ENCODE results near the gene XPO5. TPM values are rescaled to one million over a fixed set of nuclear protein-coding genes. Genes with fewer than 3 reads are reported as not detected.
"Not testable (repeated sequence)": the region's sequence is repeated elsewhere in the genome, so short reads cannot be mapped to it uniquely, and the experiment has no call there.

The XPO5 gene
- total RNA-seq, 1 donor, result 66.2 TPM

DNA sequence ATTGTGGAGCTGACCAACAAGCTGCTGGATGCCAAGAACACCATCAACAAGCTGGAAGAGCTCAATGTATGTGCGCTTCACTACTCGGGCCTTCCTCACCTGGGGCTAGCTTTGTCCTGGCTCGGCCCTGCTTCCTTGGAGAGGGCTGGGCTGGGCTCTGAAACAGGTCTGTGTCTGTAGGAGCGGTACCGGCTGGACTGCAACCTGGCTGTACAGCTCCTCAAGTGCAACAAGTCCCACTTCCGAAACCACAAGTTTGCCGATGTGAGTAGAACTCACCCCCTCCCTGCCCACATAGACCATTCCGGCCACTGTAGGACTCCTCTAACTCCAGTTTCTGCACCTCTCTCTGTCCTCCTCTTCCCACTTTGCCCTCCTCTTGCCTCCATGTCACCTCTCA is 72.4 kb downstream of the XPO5 start:
- H2AFZ ChIP-seq (ENCODE audit: low read length), result no peak overlapping the region
- TF ChIP-seq, protein P1, sequence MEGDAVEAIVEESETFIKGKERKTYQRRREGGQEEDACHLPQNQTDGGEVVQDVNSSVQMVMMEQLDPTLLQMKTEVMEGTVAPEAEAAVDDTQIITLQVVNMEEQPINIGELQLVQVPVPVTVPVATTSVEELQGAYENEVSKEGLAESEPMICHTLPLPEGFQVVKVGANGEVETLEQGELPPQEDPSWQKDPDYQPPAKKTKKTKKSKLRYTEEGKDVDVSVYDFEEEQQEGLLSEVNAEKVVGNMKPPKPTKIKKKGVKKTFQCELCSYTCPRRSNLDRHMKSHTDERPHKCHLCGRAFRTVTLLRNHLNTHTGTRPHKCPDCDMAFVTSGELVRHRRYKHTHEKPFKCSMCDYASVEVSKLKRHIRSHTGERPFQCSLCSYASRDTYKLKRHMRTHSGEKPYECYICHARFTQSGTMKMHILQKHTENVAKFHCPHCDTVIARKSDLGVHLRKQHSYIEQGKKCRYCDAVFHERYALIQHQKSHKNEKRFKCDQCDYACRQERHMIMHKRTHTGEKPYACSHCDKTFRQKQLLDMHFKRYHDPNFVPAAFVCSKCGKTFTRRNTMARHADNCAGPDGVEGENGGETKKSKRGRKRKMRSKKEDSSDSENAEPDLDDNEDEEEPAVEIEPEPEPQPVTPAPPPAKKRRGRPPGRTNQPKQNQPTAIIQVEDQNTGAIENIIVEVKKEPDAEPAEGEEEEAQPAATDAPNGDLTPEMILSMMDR (IDR thresholded peaks at IDR 0.05; ENCODE audit: extremely low read depth, low read depth, low read length), result no peak
- no peak overlapping the region for H3K4me2 ChIP-seq (ENCODE audit: insufficient read depth, low read length)
- H3K79me2 ChIP-seq (ENCODE audit: insufficient read depth, low read length), result no peaks in the 10 kb centered on the region
- H3K4me1 ChIP-seq (ENCODE audit: insufficient read depth, low read length), result peaks cover under 1% of the 10 kb centered on the region
- no peak overlapping the region for H3K4me3 ChIP-seq (ENCODE audit: insufficient read depth, low read length)
- no peak overlapping the region for H3K27ac ChIP-seq (ENCODE audit: low read depth, low read length)
- H3K36me3 ChIP-seq (ENCODE audit: insufficient read depth, low read length), result peaks cover 59% of the 10 kb centered on the region
- peaks cover 3% of the 10 kb centered on the region for H4K20me1 ChIP-seq (ENCODE audit: insufficient read depth, low read length)
- DNase-seq (ENCODE audit: insufficient read length, low spot score, missing footprints), result no peak
- no peaks in the 10 kb centered on the region for H3K27me3 ChIP-seq (ENCODE audit: insufficient read depth, low read length)
- H3K9me3 ChIP-seq (ENCODE audit: low read depth, low read length), result no peaks in the 10 kb centered on the region

DNA sequence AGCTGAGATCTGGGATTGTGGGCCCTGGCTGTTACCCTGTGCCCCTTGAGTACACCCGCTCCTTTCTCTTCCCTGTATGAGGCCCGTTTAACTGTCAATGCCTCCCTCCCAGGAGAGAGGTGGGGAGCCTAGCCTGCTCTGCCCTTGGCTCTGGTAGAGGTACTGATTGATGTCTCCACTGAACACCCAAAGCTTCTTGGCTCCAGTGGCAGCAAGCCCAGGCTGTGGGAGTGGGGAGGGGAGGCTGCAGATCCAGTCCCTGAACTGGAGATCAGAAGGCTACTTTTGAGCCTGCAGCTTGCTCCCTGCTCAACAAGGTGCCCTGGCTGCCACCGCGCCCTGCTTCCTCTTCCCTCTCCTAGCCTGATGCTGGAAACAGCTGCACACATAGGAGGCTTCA is 73.2 kb downstream of the XPO5 start:
- H3K4me1 ChIP-seq (ENCODE audit: insufficient read depth, low read length), result no peaks in the 10 kb centered on the region
- no peak overlapping the region for H3K4me3 ChIP-seq (ENCODE audit: insufficient read depth, low read length)
- H3K27ac ChIP-seq (ENCODE audit: low read depth, low read length), result no peak overlapping the region
- no peak overlapping the region for H3K4me2 ChIP-seq (ENCODE audit: insufficient read depth, low read length)
- TF ChIP-seq, protein P1 (IDR thresholded peaks at IDR 0.05; ENCODE audit: extremely low read depth, low read depth, low read length), result no peak
- peaks cover 5% of the 10 kb centered on the region for H3K79me2 ChIP-seq (ENCODE audit: insufficient read depth, low read length)
- peaks cover 66% of the 10 kb centered on the region for H3K36me3 ChIP-seq (ENCODE audit: insufficient read depth, low read length)
- H2AFZ ChIP-seq (ENCODE audit: low read length), result no peak overlapping the region
- H4K20me1 ChIP-seq (ENCODE audit: insufficient read depth, low read length), result peaks cover 4% of the 10 kb centered on the region
- DNase-seq (ENCODE audit: insufficient read length, low spot score, missing footprints), result no peak
- H3K9me3 ChIP-seq (ENCODE audit: low read depth, low read length), result no peaks in the 10 kb centered on the region
- H3K27me3 ChIP-seq (ENCODE audit: insufficient read depth, low read length), result no peaks in the 10 kb centered on the region

GRCh38 chr6:43500921-43501320 is 74.9 kb downstream of the XPO5 start:
- H3K27me3 ChIP-seq (ENCODE audit: insufficient read depth, low read length), result no peaks in the 10 kb centered on the region
- peaks cover 9% of the 10 kb centered on the region for H4K20me1 ChIP-seq (ENCODE audit: insufficient read depth, low read length)
- H2AFZ ChIP-seq (ENCODE audit: low read length), result no peak overlapping the region
- no peaks in the 10 kb centered on the region for H3K9me3 ChIP-seq (ENCODE audit: low read depth, low read length)
- H3K27ac ChIP-seq (ENCODE audit: low read depth, low read length), result no peak overlapping the region
- peaks cover 65% of the 10 kb centered on the region for H3K36me3 ChIP-seq (ENCODE audit: insufficient read depth, low read length)
- TF ChIP-seq, protein P1 (IDR thresholded peaks at IDR 0.05; ENCODE audit: extremely low read depth, low read depth, low read length), result no peak
- H3K4me1 ChIP-seq (ENCODE audit: insufficient read depth, low read length), result peaks cover 16% of the 10 kb centered on the region
- DNase-seq (ENCODE audit: insufficient read length, low spot score, missing footprints), result no peak
- H3K4me2 ChIP-seq (ENCODE audit: insufficient read depth, low read length), result no peak overlapping the region
- H3K79me2 ChIP-seq (ENCODE audit: insufficient read depth, low read length), result peaks cover 16% of the 10 kb centered on the region
- no peak overlapping the region for H3K4me3 ChIP-seq (ENCODE audit: insufficient read depth, low read length)

DNA sequence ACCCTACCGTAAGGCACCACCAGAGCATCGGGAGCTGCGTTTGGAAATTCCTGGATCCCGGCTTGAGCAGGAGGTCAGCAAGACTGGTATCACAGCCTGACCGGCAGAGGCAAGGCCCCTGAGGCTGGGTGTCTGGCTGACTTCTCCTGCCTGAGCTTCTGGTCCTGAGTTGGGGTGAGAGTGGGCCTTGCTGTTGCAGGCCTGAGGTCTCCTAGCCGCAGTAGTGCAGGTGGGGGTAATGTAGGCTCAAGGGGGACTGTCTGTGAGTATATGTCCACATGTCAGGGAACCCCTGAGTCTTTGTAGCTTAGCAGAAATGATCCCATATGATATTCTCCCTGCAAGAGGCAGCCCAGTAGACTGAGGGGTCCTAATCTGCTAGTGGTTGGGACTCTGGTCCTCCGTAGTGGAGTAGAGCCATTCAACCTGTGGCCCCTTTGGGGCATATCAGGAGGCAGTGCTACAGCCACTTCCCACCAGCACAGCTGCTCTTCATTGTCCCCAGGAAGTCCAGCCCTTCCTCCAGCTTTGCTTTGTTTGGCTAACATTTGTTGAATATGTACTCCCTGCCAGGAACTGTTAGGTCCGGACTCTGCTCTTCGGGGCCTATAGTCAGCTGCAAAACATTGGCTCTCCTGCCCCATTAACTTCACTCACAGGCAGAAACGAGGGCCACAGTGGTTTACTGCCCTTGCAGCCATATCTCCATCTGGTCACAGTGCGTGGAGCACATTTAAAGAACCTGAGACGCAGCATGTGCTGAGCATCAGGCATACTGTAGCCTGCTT is 76.6 kb downstream of the XPO5 start:
- H3K4me3 ChIP-seq (ENCODE audit: insufficient read depth, low read length), result no peak overlapping the region
- H3K4me2 ChIP-seq (ENCODE audit: insufficient read depth, low read length), result no peak overlapping the region
- H4K20me1 ChIP-seq (ENCODE audit: insufficient read depth, low read length), result peaks cover 19% of the 10 kb centered on the region
- H3K9me3 ChIP-seq (ENCODE audit: low read depth, low read length), result no peaks in the 10 kb centered on the region
- DNase-seq (ENCODE audit: insufficient read length, low spot score, missing footprints), result no peak
- no peaks in the 10 kb centered on the region for H3K27me3 ChIP-seq (ENCODE audit: insufficient read depth, low read length)
- TF ChIP-seq, protein P1 (IDR thresholded peaks at IDR 0.05; ENCODE audit: extremely low read depth, low read depth, low read length), result no peak
- H3K36me3 ChIP-seq (ENCODE audit: insufficient read depth, low read length), result peaks cover 53% of the 10 kb centered on the region
- no peak overlapping the region for H3K27ac ChIP-seq (ENCODE audit: low read depth, low read length)
- H2AFZ ChIP-seq (ENCODE audit: low read length), result no peak overlapping the region
- H3K79me2 ChIP-seq (ENCODE audit: insufficient read depth, low read length), result peaks cover 31% of the 10 kb centered on the region
- H3K4me1 ChIP-seq (ENCODE audit: insufficient read depth, low read length), result peaks cover 33% of the 10 kb centered on the region

DNA sequence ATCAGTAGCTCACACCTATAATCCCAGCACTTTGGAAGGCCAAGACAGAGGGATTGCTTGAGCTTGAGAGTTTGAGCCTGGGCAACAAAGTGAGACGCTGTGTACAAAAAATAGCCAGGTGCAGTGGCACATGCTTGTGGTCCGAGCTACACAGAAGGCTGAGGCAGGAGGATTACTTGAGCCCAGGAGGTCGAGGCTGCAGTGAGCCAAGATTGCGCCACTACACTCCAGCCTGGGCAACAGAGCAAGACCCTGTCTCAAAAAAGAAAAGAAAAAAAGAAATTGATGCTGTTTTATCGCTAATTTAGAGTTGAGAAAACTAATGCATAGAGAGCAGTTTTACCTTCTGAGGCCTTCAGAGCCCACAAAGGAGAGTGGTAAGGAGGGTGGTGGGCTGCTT is 77.5 kb downstream of the XPO5 start:
- peaks cover 37% of the 10 kb centered on the region for H3K4me1 ChIP-seq (ENCODE audit: insufficient read depth, low read length)
- H3K27ac ChIP-seq (ENCODE audit: low read depth, low read length); H3K4me3 ChIP-seq (ENCODE audit: insufficient read depth, low read length); DNase-seq (ENCODE audit: insufficient read length, low spot score, missing footprints); H2AFZ ChIP-seq (ENCODE audit: low read length); H3K27me3 ChIP-seq (ENCODE audit: insufficient read depth, low read length); H3K4me2 ChIP-seq (ENCODE audit: insufficient read depth, low read length); H3K9me3 ChIP-seq (ENCODE audit: low read depth, low read length): not testable (repeated sequence)
- peaks cover 22% of the 10 kb centered on the region for H4K20me1 ChIP-seq (ENCODE audit: insufficient read depth, low read length)
- H3K36me3 ChIP-seq (ENCODE audit: insufficient read depth, low read length), result peaks cover 48% of the 10 kb centered on the region
- peaks cover 37% of the 10 kb centered on the region for H3K79me2 ChIP-seq (ENCODE audit: insufficient read depth, low read length)

All from osteoblast (primary cell).